SKM-1 treated with dmso at 0.1 percent for 144 hours (cell line): Measurements from ENCODE around the gene ABCC10.
"Not testable (repeated sequence)": the region's sequence is repeated elsewhere in the genome, so short reads cannot be mapped to it uniquely, and the experiment has no call there.

ENCODE experiments used
- DNase-seq: peaks from one replicate; lab custom pipeline; 2025; ENCODE audit not compliant: unreplicated experiment; lab: John Stamatoyannopoulos, UW

Gene ABCC10

DNA sequence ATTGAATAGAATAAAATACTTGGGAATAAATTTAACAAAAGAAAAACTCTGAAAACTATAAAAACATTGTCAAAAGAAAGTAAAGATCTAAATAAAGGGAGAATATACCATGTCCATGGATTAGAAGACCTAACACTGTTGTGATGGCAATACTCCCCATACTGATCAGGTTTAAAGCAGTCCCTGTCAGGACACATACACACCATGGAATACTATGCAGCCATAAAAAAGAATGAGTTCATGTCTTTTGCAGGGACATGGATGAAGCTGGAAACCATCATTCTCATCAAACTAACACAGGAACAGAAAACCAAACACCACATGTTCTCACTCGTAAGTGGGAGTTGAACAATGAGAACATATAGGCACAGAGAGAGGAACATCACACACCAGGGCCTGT lies 16.6 kb upstream of the ABCC10 start:
- DNase-seq, result not testable (repeated sequence)

- no peak for DNase-seq
Observed at GRCh38 chr6:43412541-43412940, 14.8 kb upstream of the ABCC10 start.

DNA sequence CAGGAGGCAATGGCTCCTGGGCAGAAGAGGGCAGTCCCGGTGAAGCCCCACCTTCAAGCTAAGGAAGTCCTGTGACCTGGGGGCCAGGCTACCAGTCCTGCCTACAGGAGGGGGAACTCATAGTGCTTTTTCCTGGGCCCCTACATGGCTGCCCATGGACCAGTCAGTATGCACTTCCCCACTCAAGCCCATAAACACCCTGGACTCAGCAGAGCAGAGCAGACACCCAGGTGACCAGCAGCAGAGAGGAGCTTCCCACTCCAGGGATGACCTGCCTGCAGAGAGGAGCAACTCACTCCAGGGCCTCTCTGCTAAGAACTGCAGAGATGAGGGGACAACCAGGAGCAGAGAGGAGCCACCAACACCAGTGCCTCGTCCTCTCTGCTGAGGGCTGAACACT lies 14.3 kb upstream of the ABCC10 start:
- DNase-seq, result no peak

DNA sequence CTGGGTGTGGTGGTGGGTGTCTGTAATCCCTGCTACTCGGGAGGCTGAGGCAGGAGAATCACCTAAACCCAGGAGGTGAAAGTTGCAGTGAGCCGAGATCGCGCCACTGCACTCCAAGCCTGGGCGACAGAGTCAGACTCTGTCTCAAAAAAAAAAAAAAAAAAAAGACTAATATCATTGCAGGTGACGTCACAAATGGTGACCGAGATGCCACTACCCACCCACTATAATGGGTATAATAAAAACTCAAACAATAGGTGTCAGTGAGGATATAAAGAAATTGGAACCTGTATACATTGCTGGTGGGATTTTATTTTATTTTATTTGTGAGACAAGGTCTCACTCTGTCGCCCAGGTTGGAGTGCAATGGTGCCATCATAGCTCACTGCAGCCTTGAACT lies 12.1 kb upstream of the ABCC10 start:
- DNase-seq, result not testable (repeated sequence)

DNA sequence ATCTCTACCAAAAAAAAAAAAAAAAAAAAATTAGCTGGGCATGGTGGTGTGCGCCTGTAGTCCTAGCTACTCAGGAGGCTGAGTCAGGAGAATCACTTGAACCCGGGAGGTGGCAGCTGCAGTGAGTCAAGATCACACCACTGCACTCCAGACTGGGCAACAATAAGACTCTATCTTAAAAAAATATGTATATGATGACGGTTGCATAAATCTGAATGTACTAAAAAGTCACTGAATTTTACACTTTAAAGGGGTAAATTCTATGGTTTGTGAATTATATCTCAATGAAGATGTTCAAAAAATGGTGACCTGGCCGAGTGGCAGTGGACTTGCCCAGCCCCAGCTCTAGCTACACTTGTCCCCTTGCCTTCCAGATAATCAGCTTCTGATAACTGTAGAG lies 10.4 kb upstream of the ABCC10 start:
- DNase-seq, result no peak

- DNase-seq, result no peak
Observed at GRCh38 chr6:43420012-43420709, 7.2 kb upstream of the ABCC10 start.

DNA sequence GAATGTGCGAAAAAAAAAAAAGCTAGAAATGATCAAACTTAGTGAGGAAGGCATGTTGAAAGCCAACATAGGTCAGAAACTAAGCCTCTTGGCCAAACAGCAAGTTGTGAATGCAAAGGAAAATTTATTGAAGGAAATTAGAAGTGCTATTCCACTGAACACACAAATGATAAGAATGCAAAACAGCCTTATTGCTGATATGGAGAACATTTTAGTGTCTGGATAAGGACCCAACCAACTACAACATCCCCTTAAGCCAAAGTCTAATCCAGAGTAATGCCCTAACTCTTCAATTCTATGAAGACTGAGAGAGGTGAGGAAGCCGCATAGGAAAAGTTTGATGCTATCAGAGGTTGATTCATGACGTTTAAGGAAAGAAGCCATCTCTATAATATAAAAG lies 5.5 kb upstream of the ABCC10 start:
- DNase-seq, result no peak

- DNase-seq, result not testable (repeated sequence)
Observed at GRCh38 chr6:43425083-43425482, 2.3 kb upstream of the ABCC10 start.

GRCh38 chr6:43426928-43427405 lies 374 bp upstream of the ABCC10 start:
- no peak for DNase-seq

- DNase-seq, result no peak
Observed at GRCh38 chr6:43428112-43428570, 800 bp downstream of the ABCC10 start.

- no peak for DNase-seq
Observed at GRCh38 chr6:43428874-43429273, 1.5 kb downstream of the ABCC10 start.

- no peak for DNase-seq
Observed at GRCh38 chr6:43432009-43432945, 4.9 kb downstream of the ABCC10 start.

- DNase-seq, result no peak
Observed at GRCh38 chr6:43433148-43433547, 5.8 kb downstream of the ABCC10 start.

- DNase-seq, result no peak
Observed at GRCh38 chr6:43434001-43434840, 6.9 kb downstream of the ABCC10 start.

DNA sequence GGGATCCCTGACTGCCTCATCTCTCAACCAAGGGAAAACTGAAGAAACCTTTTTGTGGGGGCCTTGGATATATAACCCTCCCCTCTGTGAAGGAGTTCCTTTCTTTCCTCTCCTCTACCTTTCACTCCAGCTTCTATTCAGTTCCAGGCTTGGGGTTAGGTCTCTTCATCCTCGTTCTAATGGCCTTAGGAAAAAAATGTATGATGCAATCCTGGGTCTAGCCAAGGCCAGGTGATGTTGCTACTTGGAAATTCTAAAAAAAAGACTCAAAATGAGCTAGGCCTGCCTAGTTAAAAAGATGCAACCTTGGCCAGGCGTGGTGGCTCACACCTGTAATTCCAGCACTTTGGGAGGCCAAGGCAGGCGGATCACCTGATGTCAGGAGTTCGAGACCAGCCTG lies 7.6 kb downstream of the ABCC10 start:
- DNase-seq, result no peak

- no peak for DNase-seq
Observed at GRCh38 chr6:43435682-43436437, 8.5 kb downstream of the ABCC10 start.

DNA sequence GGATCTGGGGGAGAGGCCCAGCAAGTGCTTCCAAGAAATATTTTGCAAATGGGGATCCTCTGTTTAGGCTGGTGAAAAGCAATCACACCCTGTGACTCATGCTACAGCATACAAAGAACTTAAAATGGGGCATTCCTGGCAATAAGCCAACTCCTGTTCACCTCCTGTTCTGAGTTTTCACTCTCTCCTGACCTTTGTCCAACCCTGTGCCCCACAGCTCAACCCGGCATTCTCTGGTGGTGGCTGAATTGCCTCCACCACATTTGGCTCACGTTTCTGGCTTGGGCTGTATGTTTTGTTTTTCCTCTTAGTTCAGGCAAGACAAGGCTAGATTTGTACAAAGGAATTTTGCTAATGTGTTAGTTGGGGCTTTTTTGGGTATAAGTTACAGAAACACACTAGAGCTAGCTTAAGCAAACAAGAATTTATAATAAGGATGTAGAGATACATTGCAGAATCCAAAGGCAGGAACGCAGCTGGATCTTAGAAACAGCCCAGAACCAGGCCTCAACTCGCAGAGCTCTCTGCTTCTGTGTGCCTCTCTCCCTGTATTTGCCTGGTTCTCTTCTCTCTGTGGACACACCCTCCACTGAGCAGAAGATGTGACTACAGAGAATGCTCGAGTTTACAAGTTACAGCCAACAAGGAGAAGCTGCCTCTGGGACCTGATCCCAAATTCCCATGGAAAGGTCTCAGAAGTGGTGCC lies 9.4 kb downstream of the ABCC10 start:
- no peak for DNase-seq

DNA sequence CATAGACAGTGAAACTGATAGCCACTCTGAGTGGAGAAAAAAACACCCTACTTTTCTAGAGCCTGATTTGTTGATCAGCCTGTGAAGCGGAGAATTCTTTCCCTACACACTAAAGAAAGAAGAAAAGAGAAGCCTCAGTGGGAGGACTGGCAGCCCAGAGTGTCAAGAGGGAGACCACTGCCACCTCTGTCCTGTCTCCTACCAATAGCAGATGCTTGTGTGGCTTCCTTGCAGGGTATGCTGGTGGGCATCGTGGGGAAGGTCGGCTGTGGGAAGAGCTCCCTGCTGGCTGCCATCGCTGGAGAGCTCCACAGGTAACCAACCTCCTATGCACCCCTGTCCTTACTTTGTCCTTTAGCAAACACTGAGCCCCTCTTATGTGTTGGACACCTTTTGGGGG lies 10.4 kb downstream of the ABCC10 start:
- no peak for DNase-seq

GRCh38 chr6:43442935-43443334 lies 15.6 kb downstream of the ABCC10 start:
- no peak for DNase-seq

DNA sequence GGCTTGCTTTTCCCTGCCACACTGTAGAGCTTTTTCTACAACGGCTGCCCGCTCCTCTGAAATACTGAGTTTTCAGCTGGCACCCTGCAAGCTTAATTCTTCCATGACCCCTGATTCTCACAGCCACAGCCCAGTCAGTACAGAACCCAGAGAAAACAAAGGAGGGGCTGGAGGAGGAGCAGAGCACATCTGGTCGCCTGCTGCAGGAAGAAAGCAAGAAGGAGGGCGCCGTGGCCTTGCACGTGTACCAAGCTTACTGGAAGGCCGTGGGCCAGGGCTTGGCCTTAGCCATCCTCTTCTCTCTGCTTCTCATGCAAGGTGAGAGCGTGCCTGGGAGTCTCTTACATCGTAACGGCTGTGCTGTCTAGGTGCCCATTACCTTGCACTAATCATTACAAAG lies 16.7 kb downstream of the ABCC10 start:
- no peak for DNase-seq
